HG03280 (cell line): ENCODE data around the gene ZNF662.

Source experiments
- ATAC-seq: cut with Tn5 transposase; IDR thresholded peaks from one replicate; pipeline ENCODE4 v1.9.1; 2021; ENCODE audit warnings: mild to moderate bottlenecking, moderate library complexity; ENCODE audit not compliant: unreplicated experiment

ZNF662 gene

GRCh38 chr3:42935472-42935871, 29.5 kb downstream of the ZNF662 start:
- no peak for ATAC-seq

GRCh38 chr3:42936157-42936981, 30.4 kb downstream of the ZNF662 start:
- ATAC-seq, result no peak

GRCh38 chr3:42937334-42937733, 31.4 kb downstream of the ZNF662 start:
- ATAC-seq, result no peak

GRCh38 chr3:42942693-42943092, 36.8 kb downstream of the ZNF662 start:
- ATAC-seq, result no peak

- ATAC-seq, result no peak
Measured at GRCh38 chr3:42946050-42946449, 40.1 kb downstream of the ZNF662 start.

- no peak for ATAC-seq
Measured at GRCh38 chr3:42957573-42957972, 51.6 kb downstream of the ZNF662 start.

- ATAC-seq, result no peak
Measured at GRCh38 chr3:42960282-42960681, 54.3 kb downstream of the ZNF662 start.

GRCh38 chr3:42960786-42961185, 54.8 kb downstream of the ZNF662 start:
- ATAC-seq, result no peak

GRCh38 chr3:42961633-42962032, 55.7 kb downstream of the ZNF662 start:
- no peak for ATAC-seq

GRCh38 chr3:42963269-42963668, 57.3 kb downstream of the ZNF662 start:
- ATAC-seq, result no peak

- ATAC-seq, result no peak
Measured at GRCh38 chr3:42964266-42964665, 58.3 kb downstream of the ZNF662 start.
